Middle frontal gyrus (tissue), 1 donor: ENCODE results near the gene CSN2.
"Not testable (repeated sequence)": the region's sequence is repeated elsewhere in the genome, so short reads cannot be mapped to it uniquely, and the experiment has no call there.

Source experiments
- DNase-seq: peaks from one replicate; pipeline ENCODE4 v3.0.0-alpha.2; 2015; ENCODE audit warnings: low spot score; ENCODE audit errors: extremely low spot score

The CSN2 gene, protein sequence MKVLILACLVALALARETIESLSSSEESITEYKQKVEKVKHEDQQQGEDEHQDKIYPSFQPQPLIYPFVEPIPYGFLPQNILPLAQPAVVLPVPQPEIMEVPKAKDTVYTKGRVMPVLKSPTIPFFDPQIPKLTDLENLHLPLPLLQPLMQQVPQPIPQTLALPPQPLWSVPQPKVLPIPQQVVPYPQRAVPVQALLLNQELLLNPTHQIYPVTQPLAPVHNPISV

DNA sequence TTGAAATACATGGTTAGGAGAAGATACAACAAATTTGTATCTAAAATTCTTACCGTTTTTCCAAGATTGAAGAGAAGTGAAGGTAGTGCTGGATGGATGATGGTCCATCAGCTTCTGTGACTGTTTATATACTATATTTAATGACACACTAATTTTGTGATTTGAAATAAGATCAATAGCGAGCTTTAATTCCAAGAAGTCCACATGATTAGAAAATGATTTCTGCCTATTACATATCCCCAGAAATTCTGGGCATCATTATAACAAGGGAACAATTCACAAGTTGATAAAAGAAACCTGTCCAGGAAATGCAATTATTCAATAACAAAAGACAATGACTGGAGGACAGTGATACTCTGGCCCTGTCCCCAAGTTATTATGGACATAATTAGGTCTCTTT lies at the start of gene CSN2:
Gene CSN2, minus strand, starts transcription at position 101 of the 400 bp plus-strand sequence. CDS start 4,733 bp downstream, outside the sequence.
- no peak for DNase-seq

DNA sequence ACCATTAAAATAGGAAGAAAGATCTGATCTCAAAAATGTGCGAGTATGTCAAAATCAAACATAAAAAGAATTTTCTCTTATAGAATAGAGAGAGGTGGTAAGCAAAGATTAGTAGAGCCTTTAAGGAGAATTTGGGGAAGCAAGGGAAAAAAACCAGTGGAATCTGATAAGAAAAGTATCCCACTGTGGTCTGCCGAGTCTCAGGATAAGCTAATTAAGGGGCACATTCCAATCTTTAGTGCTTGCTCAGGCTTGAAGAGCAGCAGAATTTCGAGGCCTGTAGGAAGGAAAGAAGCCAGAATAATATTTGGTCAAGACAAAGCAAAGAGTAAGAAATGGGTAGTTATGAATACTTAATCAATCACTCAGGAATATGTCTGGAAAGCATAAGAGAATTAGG lies 43.2 kb upstream of the CSN2 start:
- DNase-seq = no peak

DNA sequence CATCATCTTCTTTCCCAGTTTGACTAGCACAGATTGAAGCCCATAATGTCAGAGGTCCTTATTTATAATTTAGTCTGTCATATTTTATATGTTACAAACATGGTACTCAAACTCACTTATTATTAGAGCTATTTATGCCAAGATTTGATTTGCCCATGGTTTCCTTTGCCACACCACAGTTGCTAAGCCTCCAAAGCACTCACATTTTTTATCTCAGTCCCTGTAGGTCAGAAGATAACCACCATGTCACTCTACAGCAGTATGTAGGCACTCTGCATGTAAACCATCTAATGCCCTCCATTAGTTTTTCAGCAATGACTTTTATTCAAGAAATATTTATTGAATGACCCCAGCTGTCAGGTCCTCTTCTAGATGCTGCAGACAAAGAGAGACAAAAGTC lies 37.0 kb upstream of the CSN2 start:
- no peak for DNase-seq

DNA sequence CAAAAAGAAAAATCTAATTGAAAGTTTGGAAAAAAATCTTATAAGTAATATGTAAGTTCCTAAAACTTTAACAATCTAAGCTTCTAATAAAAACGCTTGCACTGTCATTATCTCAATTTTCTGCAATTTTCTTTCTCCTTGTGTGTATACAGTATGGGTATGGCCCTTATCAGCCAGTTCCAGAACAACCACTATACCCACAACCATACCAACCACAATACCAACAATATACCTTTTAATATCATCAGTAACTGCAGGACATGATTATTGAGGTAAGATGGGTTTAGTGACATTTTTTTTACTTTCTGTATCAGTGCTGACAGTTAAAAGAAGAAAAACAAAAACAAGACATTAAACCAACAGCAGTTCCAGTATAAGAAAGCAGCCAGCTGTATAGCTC lies 35.2 kb upstream of the CSN2 start:
- DNase-seq = no peak

DNA sequence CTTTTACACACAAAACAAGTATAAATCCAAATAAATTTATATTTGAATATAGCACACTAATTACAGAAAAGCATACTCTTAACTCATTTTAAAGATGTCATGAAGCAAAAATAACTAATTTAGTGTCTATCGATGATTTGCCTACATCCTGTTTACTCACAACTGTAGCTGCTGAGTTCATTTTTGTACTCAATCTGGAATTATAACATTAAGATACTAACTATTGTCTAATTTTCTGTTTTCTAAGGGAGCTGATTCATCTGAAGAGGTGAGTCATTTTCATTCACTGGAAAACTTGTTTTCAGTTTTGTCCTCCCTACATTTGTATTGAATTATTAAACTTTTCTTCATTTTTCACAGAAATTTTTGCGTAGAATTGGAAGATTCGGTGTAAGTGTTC lies 33.9 kb upstream of the CSN2 start:
- no peak for DNase-seq

DNA sequence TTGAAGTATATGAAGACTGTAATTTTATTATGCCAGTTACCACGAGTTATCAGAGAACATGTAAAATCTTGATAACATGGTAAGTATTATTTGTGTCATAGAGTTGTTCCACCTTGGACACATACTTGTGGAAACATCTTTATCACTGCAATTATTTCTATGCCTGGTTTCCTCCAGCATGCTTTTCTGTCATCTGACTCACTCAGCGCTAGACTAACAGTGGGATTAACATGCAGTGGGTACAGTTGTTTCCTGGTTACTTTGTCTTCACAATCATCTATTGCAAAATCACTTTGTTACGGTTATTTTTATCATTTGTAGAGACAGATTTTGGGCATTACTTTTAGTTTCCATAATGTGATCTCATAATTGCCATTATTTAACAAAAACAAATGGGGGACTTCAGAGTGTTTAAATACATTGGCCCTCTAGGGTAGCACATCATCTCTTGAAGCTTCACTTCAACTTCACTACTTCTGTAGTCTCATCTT lies 30.0 kb upstream of the CSN2 start, which contains the start of gene STATH:
Gene STATH, plus strand, starts transcription at position 441 of the 491 bp plus-strand sequence. CDS start 2,472 bp downstream, outside the sequence.
- DNase-seq = no peak

DNA sequence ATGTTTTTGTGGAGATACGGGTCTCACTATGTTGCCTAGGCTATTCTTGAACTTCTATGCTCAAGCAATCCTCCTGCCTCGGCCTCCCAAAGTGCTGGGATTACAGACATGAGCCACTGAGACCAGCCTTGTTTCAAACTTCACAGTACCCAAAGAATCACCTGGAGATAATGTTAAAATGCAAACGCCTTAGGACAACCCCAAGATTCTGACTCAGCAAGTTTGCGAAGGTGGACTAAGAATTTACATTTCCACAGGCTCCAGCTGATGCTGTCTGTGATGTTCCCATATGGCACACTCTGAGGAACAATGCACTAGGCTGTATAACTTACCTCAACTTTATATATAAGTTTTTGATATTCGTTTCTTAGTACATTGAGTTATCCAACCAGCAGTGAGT lies 29.3 kb upstream of the CSN2 start:
- DNase-seq = no peak

DNA sequence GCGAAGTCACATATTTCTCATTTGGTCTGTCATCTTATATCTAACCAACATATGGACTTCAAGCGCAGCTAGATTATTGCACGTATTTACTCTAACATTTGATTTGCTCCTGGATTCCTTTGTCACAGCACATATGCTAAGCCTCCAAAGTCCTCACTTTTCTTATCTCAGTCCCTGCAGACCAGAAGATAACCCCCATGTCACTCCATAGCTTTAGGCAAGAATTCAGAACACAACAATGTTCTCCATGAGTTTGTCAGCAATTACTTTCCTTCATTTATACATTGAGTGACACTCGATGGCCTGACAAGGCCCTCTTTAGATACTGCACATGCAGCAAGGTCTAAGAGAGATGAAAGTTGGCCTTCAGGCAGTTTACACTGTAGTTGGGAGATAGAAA lies 25.5 kb upstream of the CSN2 start:
- no peak for DNase-seq

DNA sequence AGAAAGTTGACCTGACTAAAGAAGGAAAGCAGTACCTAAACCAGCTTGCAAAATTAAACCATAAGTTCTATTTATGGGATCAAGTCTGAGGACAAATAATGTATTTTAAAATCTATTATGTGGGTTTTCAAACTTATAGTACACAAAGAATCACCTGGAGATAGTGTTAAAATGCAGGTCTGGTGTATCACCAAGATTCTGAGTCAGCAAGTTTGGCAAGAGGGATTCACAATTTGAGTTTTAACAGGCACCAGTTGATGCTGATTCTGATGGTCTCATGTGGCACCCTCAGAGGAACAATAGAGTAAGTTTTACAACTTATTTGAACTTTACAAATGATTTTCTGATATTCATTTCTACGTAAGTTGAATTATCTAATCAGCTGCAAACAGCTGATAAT lies 21.1 kb upstream of the CSN2 start:
- DNase-seq = no peak

DNA sequence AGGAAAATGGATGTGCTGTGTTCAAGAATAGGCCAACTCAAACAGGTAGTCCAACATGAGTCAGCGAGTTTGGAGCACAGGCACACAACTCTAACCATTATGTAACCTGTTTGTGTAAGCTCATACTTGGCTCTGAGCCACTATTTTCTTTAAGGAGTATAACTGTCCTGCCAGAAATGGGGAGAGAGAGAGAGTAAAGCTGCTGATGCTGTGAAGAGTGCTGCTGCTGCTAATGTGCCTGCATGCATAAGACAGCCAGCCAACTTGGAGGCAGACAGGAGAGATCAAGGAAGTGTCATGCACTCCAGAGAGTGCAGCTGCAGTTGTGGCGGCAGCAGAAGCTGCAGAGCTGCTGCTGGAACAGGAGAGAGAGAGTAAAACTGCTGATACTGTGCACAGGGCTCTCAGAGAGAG lies 18.5 kb upstream of the CSN2 start:
- DNase-seq = no peak

DNA sequence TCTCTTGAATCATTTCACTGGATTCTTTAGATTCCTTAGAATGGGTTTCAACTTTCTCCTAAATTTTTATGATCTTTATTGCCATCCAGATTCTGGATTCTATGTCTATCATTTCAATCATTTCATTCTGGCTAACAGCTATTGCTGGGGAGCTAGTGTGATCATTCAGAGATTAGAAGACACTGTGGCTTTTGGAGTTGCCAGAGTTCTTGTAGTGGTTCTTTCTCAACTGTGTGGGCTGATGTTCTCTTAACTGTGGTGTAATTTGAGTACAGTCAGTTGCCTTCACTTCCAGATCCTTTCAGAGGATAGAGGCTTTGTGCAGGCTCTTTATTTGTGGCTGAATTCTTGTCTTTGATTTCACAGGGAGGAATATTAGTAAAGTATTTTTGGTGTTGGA lies 12.1 kb upstream of the CSN2 start:
- DNase-seq = no peak

DNA sequence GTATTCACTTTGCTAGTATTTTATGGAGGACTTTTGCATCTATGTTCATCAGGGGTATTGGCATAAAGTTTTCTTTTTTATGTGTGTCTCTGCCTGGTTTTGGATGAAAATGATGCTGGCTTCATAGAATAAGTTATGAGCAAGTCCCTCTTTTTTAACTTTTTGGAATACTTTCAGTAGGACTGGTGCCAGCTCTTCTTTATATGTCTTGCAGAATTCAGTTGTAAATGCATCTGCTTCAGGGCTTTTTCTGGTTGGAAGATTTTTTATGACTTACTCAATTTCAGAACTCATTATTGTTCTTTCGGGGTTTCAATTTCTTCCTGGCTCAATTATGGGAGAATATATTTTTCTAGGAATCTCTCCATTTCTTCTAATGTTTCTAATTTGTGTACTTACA lies 9.1 kb upstream of the CSN2 start:
- DNase-seq = no peak

DNA sequence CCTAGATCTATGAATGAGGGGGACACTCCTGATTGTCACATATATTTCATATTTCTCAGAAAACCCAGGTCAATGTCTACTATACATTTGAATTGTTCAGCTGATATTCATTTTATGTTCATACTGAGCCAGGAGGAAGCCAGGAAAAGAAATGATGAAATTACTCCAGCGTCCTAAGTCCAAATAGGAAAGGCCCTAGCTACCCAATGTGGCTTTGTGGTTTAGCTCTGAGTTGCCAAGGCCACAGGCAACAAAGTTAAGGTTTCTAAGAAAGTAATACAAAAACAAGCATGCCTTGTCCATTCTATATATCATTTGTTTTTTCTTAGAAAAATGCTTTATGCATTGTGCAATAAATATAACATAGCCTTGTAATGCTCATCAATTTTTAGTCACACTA lies 4.5 kb upstream of the CSN2 start:
- no peak for DNase-seq

DNA sequence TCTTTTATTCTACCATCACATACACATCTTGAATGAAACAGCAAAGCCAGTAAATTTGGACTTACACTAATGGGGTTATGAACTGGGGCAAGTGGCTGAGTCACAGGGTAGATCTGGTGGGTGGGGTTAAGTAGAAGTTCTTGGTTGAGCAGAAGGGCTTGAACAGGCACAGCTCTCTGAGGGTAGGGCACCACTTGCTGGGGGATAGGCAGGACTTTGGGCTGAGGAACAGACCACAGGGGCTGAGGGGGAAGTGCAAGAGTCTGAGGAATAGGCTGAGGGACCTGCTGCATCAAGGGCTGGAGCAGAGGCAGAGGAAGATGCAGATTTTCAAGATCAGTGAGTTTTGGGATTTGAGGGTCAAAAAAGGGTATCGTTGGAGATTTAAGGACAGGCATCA lies 8.3 kb downstream of the CSN2 start:
- no peak for DNase-seq

DNA sequence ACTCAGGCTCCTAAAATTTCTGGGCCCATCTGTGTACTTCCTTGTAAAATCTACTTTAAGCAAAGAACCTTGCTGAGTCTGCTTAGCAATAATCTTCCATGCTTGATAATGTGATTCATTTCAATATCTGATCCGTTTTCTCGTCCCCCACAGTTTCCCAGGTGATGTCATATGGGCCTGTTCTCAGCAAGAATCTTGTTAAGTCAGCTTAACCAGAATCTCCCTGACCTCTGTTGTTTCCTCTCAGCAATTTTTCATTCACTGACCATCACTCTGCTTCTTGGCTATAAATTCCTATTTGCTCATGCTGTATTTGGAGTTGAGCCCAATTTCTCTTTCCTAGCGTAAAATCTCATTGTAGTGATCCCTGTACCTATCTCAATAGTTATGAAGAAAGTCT lies 13.9 kb downstream of the CSN2 start:
- DNase-seq = no peak

DNA sequence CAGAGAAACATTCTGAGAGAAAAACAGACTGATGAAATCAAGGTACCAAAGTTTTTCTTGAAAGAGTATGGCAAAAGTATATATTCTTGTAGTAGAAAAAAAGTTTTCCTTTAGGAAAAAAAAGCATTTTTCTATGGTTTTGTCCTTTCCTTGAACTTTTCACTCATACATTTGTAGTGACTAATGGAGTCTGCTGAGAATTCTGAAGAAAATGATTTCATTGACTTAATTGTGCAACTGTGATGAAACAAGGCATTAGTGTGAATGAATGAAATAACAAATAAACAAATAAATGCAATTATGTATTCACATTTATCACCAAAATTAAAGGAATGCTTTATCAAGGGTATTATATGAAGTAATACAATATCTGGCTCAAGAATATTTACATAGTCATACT lies 29.0 kb downstream of the CSN2 start:
- no peak for DNase-seq

DNA sequence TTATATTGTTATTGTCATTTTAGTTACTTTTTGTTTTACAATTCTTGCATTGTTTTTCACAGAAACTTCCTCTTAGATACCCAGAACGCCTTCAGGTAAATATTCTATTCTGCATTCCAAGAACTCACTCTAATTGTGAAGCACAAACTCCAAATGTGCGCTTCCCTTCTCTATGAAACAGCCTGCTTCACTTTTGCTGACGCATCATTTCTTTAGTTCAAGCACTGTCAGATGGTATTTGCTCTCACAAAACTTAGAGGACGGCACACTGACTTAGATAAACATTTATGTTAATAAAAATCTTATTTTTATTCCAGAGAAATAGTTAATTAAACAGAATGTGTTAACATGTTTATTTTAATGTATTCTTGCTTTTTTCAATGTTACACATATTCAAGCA lies 31.4 kb downstream of the CSN2 start:
- DNase-seq = no peak

DNA sequence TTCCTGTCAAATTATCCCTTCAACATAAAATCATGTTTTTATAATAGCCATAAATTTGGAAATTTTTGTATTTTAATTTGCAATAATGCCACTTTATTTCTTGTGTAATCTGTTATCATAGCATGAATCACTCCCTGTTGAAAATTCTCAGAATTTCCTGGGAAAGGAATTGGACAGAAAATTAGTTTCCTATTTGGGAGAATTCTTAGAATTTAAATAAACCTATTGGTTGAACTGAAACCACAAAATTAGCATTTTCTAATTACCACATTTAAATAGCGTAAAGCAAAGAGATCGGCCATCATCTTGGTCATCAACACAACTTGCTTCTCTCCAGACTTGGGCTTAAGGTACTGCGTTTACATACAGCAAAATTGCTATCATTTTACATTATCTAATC lies 34.8 kb downstream of the CSN2 start, which contains the start of gene CSN1S1:
Gene CSN1S1, plus strand, starts transcription at position 301 of the 400 bp plus-strand sequence. CDS start 1,488 bp downstream, outside the sequence.
- no peak for DNase-seq

DNA sequence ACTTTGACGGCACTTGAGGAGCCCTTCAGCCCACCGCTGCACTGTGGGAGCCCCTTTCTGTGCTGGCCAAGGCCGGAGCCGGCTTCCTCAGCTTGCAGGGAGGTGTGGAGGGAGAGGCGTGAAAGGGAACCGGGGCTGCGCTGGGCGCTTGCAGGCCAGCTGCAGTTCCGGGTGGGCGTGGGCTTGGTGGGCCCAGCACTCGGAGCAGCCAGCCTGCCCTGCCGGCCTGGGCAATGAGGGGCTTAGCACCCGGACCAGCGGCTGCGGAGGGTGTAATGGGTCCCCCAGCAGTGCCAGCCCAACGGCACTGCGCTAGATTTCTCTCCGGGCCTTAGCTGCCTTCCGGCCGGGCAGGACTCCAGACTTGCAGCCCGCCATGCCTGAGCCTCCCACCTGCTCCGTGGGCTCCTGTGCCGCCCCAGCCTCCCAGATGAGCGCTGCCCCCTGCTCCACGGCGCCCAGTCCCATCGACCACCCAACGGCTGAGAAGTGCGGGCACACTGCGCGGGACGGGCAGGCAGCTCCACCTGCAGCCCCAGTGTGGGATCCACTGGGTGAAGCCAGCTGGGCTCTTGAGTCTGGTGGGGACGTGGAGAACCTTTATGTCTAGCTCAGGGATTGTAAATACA lies 41.6 kb downstream of the CSN2 start:
- not testable (repeated sequence) for DNase-seq

DNA sequence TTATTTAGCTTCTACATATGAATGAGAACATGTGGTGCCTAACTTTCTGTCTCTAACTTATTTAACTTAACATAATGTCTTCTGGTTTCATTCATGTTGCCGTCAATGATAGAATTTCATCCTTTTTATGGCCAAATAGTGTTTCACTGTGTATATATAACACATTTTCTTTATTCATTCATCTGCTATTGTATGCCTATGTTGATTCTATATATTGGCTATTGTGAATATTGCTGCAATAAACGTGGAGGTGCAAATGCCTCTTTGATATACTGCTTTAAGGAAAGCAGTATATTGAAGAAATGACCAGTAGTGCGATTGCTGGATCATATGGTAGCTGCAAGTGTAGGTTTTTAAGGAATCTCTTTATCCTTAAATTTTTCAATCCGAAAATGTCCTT lies 44.7 kb downstream of the CSN2 start:
- DNase-seq = no peak

DNA sequence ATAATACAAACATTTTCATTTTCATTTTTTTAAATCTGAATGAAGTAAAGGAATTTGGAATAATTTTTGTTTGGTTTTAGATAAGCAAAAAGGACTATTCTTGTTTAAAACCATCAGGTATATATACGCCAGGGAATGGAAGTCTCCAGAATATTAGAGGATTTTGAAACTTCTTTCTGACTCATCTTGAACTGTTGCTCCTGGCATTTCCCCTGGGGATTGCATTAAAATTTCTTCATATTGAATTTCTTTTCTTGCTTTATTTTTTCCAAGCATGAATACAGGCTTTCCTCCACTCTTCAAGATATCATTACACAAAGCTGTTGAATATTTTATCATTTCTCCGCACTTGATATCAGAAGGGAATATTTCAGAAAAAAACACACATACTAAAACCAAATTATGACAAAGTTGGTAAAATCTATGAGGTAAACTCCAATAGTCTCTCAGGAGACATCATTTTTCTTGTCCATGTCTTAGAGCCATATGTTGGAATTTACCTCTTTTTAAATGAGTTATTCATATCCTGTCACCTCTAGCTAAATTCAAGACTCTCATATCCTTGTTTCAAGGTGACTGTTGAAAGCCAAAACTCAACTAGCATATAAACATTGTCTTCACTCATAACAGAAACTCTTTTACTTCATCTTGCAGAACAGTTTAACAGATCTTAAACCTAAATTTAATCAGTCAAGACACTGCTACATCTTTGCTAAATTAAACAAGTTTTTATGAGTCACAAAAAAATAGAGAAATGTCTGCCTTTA lies 55.3 kb downstream of the CSN2 start:
- DNase-seq = no peak

DNA sequence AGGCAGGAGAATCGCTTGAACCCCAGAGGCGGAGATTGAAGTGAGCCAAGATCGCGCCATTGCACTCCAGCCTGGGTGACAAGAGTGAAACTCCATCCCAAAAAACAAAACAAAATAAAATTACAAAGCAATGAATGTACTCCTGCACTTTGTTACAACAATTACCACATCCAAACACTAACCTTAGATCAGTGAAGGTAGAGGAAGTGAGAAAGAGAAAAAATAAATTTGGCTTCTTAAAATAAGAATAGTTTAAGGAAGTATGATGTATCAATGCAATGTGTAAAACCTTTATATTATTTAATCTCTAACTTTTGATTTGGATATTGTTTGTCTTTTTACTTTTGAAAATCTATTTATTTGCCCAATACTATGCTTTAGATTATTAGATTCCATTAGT lies 56.3 kb downstream of the CSN2 start:
- no peak for DNase-seq
